ENCODE measurements around the gene HSPA12A. TPM values are rescaled to one million over a fixed set of nuclear protein-coding genes. Genes with fewer than 3 reads are reported as not detected.

The HSPA12A gene
- polyA plus RNA-seq, 1 donor (not counting 4 experiments of a cell fraction or from before 2014, with no cell fraction given) = 8.1 TPM

DNA sequence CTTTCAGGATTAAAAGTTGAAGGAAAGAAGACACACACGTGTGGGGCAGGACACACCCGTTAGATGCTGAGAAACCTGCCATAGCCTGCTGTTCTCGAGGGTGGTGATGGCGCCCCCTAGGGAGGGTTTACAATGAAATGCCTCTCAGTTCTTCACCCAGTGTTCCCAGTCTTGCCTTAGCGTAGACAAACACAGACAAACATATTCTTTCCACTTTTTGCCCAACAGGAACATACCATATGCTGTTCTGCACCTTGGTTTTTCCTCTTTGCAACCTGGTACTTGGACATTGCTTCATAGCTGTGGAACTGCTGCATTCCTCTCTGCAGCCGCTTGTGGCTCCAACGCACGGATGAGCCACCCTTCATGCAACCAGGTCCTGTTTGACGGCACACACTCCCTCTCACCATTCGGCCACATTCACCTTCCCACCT is 23.3 kb upstream of the HSPA12A start:
- Histone ChIP-seq H3K27me3 (ENCODE audit: control insufficient read depth, extremely low read depth, insufficient read depth, low read length) (no peaks in the 10 kb centered on the region), H3K36me3 (ENCODE audit: control insufficient read depth in 2 of 2, extremely low read depth in 1 of 2, insufficient read depth in 2 of 2, low read length in 2 of 2) (no peaks in the 10 kb centered on the region), H3K4me1 (ENCODE audit: control insufficient read depth, extremely low read depth, insufficient read depth, low read length) (peaks cover 9% of the 10 kb centered on the region), H3K9me1 (ENCODE audit: control insufficient read depth, extremely low read depth, insufficient read depth, low read length) (no peaks in the 10 kb centered on the region), H3K9me3 (ENCODE audit: control insufficient read depth, low read depth, low read length) (no peaks in the 10 kb centered on the region), H3K27ac (ENCODE audit: control insufficient read depth, insufficient read depth, low read length) (no peak overlapping the region), H4K20me1 (ENCODE audit: control insufficient read depth, extremely low read depth, insufficient read depth, low read length) (no peaks in the 10 kb centered on the region), H3K4me2 (ENCODE audit: control insufficient read depth, extremely low read depth, insufficient read depth, low read depth, low read length) (no peak overlapping the region), H3K9ac (ENCODE audit: control insufficient read depth, extremely low read depth, insufficient read depth, low read length) (no peak overlapping the region), H2AFZ (ENCODE audit: control insufficient read depth, low read length) (no peak overlapping the region), H3K79me2 (ENCODE audit: control insufficient read depth, insufficient read depth, low read length) (no peaks in the 10 kb centered on the region), H3K4me3 (ENCODE audit: control insufficient read depth in 2 of 3, extremely low read depth in 1 of 3, insufficient read depth in 2 of 3, low read depth in 1 of 3, low read length in 3 of 3) (no peak overlapping the region)
- TF ChIP-seq, protein P1, sequence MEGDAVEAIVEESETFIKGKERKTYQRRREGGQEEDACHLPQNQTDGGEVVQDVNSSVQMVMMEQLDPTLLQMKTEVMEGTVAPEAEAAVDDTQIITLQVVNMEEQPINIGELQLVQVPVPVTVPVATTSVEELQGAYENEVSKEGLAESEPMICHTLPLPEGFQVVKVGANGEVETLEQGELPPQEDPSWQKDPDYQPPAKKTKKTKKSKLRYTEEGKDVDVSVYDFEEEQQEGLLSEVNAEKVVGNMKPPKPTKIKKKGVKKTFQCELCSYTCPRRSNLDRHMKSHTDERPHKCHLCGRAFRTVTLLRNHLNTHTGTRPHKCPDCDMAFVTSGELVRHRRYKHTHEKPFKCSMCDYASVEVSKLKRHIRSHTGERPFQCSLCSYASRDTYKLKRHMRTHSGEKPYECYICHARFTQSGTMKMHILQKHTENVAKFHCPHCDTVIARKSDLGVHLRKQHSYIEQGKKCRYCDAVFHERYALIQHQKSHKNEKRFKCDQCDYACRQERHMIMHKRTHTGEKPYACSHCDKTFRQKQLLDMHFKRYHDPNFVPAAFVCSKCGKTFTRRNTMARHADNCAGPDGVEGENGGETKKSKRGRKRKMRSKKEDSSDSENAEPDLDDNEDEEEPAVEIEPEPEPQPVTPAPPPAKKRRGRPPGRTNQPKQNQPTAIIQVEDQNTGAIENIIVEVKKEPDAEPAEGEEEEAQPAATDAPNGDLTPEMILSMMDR (optimal IDR thresholded peaks at IDR 0.05 in 1 of 3, IDR thresholded peaks at IDR 0.05 in 1 of 3, conservative IDR thresholded peaks at IDR 0.05 in 1 of 3; ENCODE audit: extremely low read depth in 1 of 3, insufficient read depth in 2 of 3, low read length in 3 of 3) = peak; percentile 19 to 59 (median 36)
- TF ChIP-seq EZH2 (IDR thresholded peaks at IDR 0.05; ENCODE audit: low read length) = no peak
- FAIRE-seq (peak; percentile 86), DNase-seq (ENCODE audit: low read depth, low spot score) (no peak)
- dilution Hi-C loops (cut with MboI; ENCODE audit: extremely low pct_ligation_motif_present, low sequenced_read_pairs) = no loop called here

DNA sequence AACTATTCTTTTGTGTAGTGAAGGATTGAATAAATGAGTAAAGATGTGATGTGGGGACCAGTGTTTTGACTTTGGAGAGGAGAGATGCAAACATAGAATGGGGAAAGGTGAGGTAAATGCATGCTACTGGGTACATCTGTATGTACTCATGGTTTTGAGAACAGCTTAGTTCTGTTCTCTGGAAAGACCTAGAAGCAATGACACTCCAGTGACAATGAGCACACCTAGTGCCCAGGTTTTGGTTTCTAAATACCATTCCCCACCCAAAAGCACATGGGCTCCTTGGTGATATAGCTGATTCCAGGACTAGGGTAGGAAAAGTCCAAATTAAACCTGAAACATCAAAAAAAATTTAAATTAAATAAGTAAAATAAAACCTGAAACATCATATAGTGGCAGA is 22.6 kb upstream of the HSPA12A start:
- no peaks in the 10 kb centered on the region for H3K79me2 ChIP-seq (ENCODE audit: control insufficient read depth, insufficient read depth, low read length)
- no peak overlapping the region for H3K27ac ChIP-seq (ENCODE audit: control insufficient read depth, insufficient read depth, low read length)
- TF ChIP-seq, protein P1 (optimal IDR thresholded peaks at IDR 0.05 in 1 of 3, IDR thresholded peaks at IDR 0.05 in 1 of 3, conservative IDR thresholded peaks at IDR 0.05 in 1 of 3; ENCODE audit: extremely low read depth in 1 of 3, insufficient read depth in 2 of 3, low read length in 3 of 3) = no peak
- no peak for TF ChIP-seq EZH2 (IDR thresholded peaks at IDR 0.05; ENCODE audit: low read length)
- H3K27me3 ChIP-seq (ENCODE audit: control insufficient read depth, extremely low read depth, insufficient read depth, low read length) = no peaks in the 10 kb centered on the region
- dilution Hi-C loops (cut with MboI; ENCODE audit: extremely low pct_ligation_motif_present, low sequenced_read_pairs) = no loop called here
- H4K20me1 ChIP-seq (ENCODE audit: control insufficient read depth, extremely low read depth, insufficient read depth, low read length) = no peaks in the 10 kb centered on the region
- H3K9me3 ChIP-seq (ENCODE audit: control insufficient read depth, low read depth, low read length) = no peaks in the 10 kb centered on the region
- FAIRE-seq (no peak), DNase-seq (ENCODE audit: low read depth, low spot score) (no peak)
- H3K9ac ChIP-seq (ENCODE audit: control insufficient read depth, extremely low read depth, insufficient read depth, low read length) = no peak overlapping the region
- peaks cover 9% of the 10 kb centered on the region for H3K4me1 ChIP-seq (ENCODE audit: control insufficient read depth, extremely low read depth, insufficient read depth, low read length)
- no peaks in the 10 kb centered on the region for H3K9me1 ChIP-seq (ENCODE audit: control insufficient read depth, extremely low read depth, insufficient read depth, low read length)
- H2AFZ ChIP-seq (ENCODE audit: control insufficient read depth, low read length) = no peak overlapping the region
- no peak overlapping the region for H3K4me2 ChIP-seq (ENCODE audit: control insufficient read depth, extremely low read depth, insufficient read depth, low read depth, low read length)
- no peaks in the 10 kb centered on the region for H3K36me3 ChIP-seq (ENCODE audit: control insufficient read depth in 2 of 2, extremely low read depth in 1 of 2, insufficient read depth in 2 of 2, low read length in 2 of 2)
- H3K4me3 ChIP-seq (ENCODE audit: control insufficient read depth in 2 of 3, extremely low read depth in 1 of 3, insufficient read depth in 2 of 3, low read depth in 1 of 3, low read length in 3 of 3) = no peak overlapping the region

Measured in keratinocyte (primary cell).